PC-9 (cell line): ENCODE data around the gene ITM2B.

Experiments
- CTCF ChIP-seq: fragments of 200-600 bp; sonication (generic); conservative IDR thresholded peaks from 2 replicates; pipeline ENCODE4 v1.6.1; 2017; ENCODE audit warnings: mixed run types, antibody characterized with exemption, mild to moderate bottlenecking, moderate library complexity
- EZH2 ChIP-seq: fragments of 200-600 bp; sonication (generic); IDR thresholded peaks from 2 replicates; pipeline ENCODE4 v1.8.0; 2017; ENCODE audit warnings: antibody characterized with exemption, low read depth

DNA sequence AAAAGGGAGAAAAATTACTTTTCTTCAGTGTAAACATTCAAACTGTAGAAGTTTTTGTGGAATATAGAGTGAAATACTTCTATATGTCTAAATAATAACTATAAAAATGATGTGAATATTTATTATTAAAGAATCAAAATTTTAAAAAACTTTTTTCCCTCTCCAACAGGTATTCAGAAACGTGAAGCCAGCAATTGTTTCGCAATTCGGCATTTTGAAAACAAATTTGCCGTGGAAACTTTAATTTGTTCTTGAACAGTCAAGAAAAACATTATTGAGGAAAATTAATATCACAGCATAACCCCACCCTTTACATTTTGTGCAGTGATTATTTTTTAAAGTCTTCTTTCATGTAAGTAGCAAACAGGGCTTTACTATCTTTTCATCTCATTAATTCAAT, 28.0 kb downstream of the ITM2B start:
- TF ChIP-seq CTCF (no peak), EZH2 (no peak)
